ENCODE measurements around the gene RIC8B.

The RIC8B gene

DNA sequence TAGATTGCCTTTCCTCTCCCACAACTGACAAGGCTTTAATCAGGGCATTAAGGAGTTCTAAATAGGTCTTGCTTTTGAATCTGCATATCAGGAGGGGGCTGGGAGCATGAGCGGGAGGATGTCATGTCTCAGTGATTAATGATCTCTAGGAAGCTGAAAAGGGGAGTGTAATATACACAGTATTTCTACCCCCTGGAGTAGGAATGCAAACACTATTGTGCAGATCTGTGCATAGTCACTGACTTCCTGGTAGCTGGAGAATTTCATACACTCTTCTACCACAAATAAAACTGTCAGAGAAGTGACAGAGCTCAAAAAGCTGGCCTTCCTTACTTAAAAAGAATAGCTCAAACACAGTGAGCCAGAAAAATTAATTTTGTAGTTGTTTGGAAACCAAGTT, 65.8 kb downstream of the RIC8B start:
- no peak for DNase-seq (ENCODE audit: extremely low read depth, low read depth)
- TF ChIP-seq, protein P1, sequence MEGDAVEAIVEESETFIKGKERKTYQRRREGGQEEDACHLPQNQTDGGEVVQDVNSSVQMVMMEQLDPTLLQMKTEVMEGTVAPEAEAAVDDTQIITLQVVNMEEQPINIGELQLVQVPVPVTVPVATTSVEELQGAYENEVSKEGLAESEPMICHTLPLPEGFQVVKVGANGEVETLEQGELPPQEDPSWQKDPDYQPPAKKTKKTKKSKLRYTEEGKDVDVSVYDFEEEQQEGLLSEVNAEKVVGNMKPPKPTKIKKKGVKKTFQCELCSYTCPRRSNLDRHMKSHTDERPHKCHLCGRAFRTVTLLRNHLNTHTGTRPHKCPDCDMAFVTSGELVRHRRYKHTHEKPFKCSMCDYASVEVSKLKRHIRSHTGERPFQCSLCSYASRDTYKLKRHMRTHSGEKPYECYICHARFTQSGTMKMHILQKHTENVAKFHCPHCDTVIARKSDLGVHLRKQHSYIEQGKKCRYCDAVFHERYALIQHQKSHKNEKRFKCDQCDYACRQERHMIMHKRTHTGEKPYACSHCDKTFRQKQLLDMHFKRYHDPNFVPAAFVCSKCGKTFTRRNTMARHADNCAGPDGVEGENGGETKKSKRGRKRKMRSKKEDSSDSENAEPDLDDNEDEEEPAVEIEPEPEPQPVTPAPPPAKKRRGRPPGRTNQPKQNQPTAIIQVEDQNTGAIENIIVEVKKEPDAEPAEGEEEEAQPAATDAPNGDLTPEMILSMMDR (IDR thresholded peaks at IDR 0.05; ENCODE audit: low read depth, low read length), result no peak

- TF ChIP-seq, protein P1 (IDR thresholded peaks at IDR 0.05; ENCODE audit: low read depth, low read length), result peak; percentile 65
- DNase-seq (ENCODE audit: extremely low read depth, low read depth), result no peak
Observed at GRCh38 chr12:106841510-106842302, 67.2 kb downstream of the RIC8B start.

DNA sequence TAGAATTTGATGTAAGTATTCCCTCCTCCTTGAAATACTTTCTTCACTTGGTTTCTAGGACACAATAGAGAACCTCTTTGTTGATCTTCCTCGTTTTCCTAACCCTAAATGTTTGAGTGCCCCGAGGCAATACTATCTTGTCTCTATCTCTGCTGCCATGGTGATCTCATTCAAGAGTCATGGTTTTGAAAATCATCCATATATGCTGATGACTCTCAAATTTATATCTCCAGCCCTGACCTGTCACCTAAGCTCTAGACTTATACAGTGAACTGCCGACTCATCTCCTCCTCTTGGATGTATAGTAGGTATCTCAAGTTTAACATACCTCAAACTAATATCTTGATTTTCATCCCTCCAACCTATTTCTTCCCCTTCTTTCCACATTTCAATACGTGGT, 71.4 kb downstream of the RIC8B start:
- DNase-seq (ENCODE audit: extremely low read depth, low read depth), result no peak
- TF ChIP-seq, protein P1 (IDR thresholded peaks at IDR 0.05; ENCODE audit: low read depth, low read length), result no peak

DNA sequence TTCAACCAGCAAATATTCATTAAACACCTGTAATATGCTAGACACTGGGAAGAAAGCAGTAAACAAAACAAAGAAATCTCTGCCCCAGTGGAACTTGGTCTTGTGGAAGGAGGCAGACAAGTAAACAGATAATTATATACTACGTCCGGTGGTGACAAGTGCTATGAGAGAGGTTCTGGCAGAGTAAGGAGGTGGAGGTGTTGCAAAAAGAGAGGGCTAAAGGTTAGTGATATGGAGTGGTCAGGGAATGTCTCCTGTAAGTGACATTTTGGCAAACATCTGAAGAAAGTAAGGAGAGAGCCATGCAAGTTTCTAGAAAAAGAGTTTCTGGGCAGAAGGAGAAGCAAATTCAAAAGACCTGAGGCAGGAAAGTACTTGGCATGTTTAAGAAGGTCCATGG, 73.4 kb downstream of the RIC8B start:
- DNase-seq (ENCODE audit: extremely low read depth, low read depth), result no peak
- TF ChIP-seq, protein P1 (IDR thresholded peaks at IDR 0.05; ENCODE audit: low read depth, low read length), result no peak

GRCh38 chr12:106851306-106851705, 76.8 kb downstream of the RIC8B start:
- TF ChIP-seq, protein P1 (IDR thresholded peaks at IDR 0.05; ENCODE audit: low read depth, low read length), result no peak
- DNase-seq (ENCODE audit: extremely low read depth, low read depth), result no peak

- no peak for DNase-seq (ENCODE audit: extremely low read depth, low read depth)
- TF ChIP-seq, protein P1 (IDR thresholded peaks at IDR 0.05; ENCODE audit: low read depth, low read length), result no peak
Observed at GRCh38 chr12:106854723-106855122, 80.2 kb downstream of the RIC8B start.

DNA sequence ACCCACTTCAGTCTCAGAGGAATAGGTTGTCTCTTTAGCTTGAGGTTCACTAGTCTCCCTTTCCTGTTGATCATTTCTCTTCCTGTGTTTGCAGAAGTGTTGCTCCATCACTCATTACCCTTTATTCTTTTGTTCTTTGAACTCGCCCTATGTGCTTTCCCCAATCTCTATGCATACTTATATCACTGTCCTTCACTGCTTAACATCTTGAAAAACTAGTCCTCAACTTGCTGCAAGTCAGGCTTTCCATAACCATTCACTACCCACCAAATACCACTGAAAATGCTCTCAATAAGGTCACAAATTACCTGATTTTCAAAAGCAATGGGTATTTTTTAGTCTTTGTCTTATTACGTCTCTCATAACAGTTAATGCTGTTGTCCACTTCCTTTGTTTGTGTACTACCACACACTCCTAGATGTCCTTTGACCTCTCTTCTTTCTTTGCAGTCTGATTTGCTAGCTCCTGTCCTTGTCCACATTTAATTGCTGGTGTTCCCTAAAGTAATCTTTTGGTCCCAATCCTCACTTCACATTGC, 80.8 kb downstream of the RIC8B start:
- TF ChIP-seq, protein P1 (IDR thresholded peaks at IDR 0.05; ENCODE audit: low read depth, low read length), result no peak
- no peak for DNase-seq (ENCODE audit: extremely low read depth, low read depth)
